Measurements from ENCODE around the gene DNAH9.

The DNAH9 gene

GRCh38 chr17:11720816-11721215 lies 122.5 kb downstream of the DNAH9 start:
- Mint-ChIP-seq H3K27ac (no peak overlapping the region), H3K27me3 (ENCODE audit: low read depth) (no peaks in the 10 kb centered on the region), H3K4me3 (no peak overlapping the region), H3K36me3 (ENCODE audit: low read depth) (no peaks in the 10 kb centered on the region), H3K9me3 (peaks cover 18% of the 10 kb centered on the region), H3K4me1 (ENCODE audit: low read depth) (no peaks in the 10 kb centered on the region)
- no peak for DNase-seq (ENCODE audit: low spot score)

- Mint-ChIP-seq H3K4me1 (ENCODE audit: low read depth) (no peaks in the 10 kb centered on the region), H3K9me3 (peaks cover 42% of the 10 kb centered on the region), H3K4me3 (no peak overlapping the region), H3K27ac (no peak overlapping the region), H3K27me3 (ENCODE audit: low read depth) (no peaks in the 10 kb centered on the region), H3K36me3 (ENCODE audit: low read depth) (no peaks in the 10 kb centered on the region)
- no peak for DNase-seq (ENCODE audit: low spot score)
Measured at GRCh38 chr17:11730747-11731146, 132.5 kb downstream of the DNAH9 start.

GRCh38 chr17:11736613-11737312 lies 138.5 kb downstream of the DNAH9 start:
- no peak for DNase-seq (ENCODE audit: low spot score)
- H3K4me1 Mint-ChIP-seq (ENCODE audit: low read depth) = no peaks in the 10 kb centered on the region
- no peak overlapping the region for H3K27ac Mint-ChIP-seq
- H3K9me3 Mint-ChIP-seq = peaks cover 23% of the 10 kb centered on the region
- no peak overlapping the region for H3K4me3 Mint-ChIP-seq
- H3K36me3 Mint-ChIP-seq (ENCODE audit: low read depth) = no peaks in the 10 kb centered on the region
- H3K27me3 Mint-ChIP-seq (ENCODE audit: low read depth) = no peaks in the 10 kb centered on the region

GRCh38 chr17:11737313-11737679 lies 139.0 kb downstream of the DNAH9 start:
- Mint-ChIP-seq H3K4me1 (ENCODE audit: low read depth) (no peaks in the 10 kb centered on the region), H3K9me3 (peaks cover 20% of the 10 kb centered on the region), H3K27me3 (ENCODE audit: low read depth) (no peaks in the 10 kb centered on the region), H3K4me3 (no peak overlapping the region), H3K36me3 (ENCODE audit: low read depth) (no peaks in the 10 kb centered on the region), H3K27ac (no peak overlapping the region)
- no peak for DNase-seq (ENCODE audit: low spot score)

GRCh38 chr17:11738151-11738550 lies 139.9 kb downstream of the DNAH9 start:
- Mint-ChIP-seq H3K4me1 (ENCODE audit: low read depth) (no peaks in the 10 kb centered on the region), H3K4me3 (no peak overlapping the region), H3K27ac (no peak overlapping the region), H3K36me3 (ENCODE audit: low read depth) (no peaks in the 10 kb centered on the region), H3K27me3 (ENCODE audit: low read depth) (no peaks in the 10 kb centered on the region), H3K9me3 (peaks cover 15% of the 10 kb centered on the region)
- DNase-seq (ENCODE audit: low spot score) = no peak

- no peaks in the 10 kb centered on the region for H3K27me3 Mint-ChIP-seq (ENCODE audit: low read depth)
- DNase-seq (ENCODE audit: low spot score) = no peak
- no peak overlapping the region for H3K4me3 Mint-ChIP-seq
- no peak overlapping the region for H3K27ac Mint-ChIP-seq
- no peaks in the 10 kb centered on the region for H3K4me1 Mint-ChIP-seq (ENCODE audit: low read depth)
- H3K9me3 Mint-ChIP-seq = peaks cover 19% of the 10 kb centered on the region
- H3K36me3 Mint-ChIP-seq (ENCODE audit: low read depth) = no peaks in the 10 kb centered on the region
Measured at GRCh38 chr17:11739351-11739750, 141.1 kb downstream of the DNAH9 start.

GRCh38 chr17:11739848-11740247 lies 141.6 kb downstream of the DNAH9 start:
- H3K27ac Mint-ChIP-seq = no peak overlapping the region
- no peaks in the 10 kb centered on the region for H3K4me1 Mint-ChIP-seq (ENCODE audit: low read depth)

GRCh38 chr17:11742886-11743285 lies 144.6 kb downstream of the DNAH9 start:
- no peaks in the 10 kb centered on the region for H3K27me3 Mint-ChIP-seq (ENCODE audit: low read depth)
- no peaks in the 10 kb centered on the region for H3K4me1 Mint-ChIP-seq (ENCODE audit: low read depth)
- DNase-seq (ENCODE audit: low spot score) = no peak
- H3K27ac Mint-ChIP-seq = no peak overlapping the region
- H3K9me3 Mint-ChIP-seq = peaks cover 38% of the 10 kb centered on the region
- H3K36me3 Mint-ChIP-seq (ENCODE audit: low read depth) = no peaks in the 10 kb centered on the region
- no peak overlapping the region for H3K4me3 Mint-ChIP-seq

More at GRCh38 chr17:11739848-11740247, 141.6 kb downstream of the DNAH9 start:
- Mint-ChIP-seq H3K36me3 (ENCODE audit: low read depth) (no peaks in the 10 kb centered on the region), H3K27me3 (ENCODE audit: low read depth) (no peaks in the 10 kb centered on the region), H3K4me3 (no peak overlapping the region), H3K9me3 (peaks cover 21% of the 10 kb centered on the region)
- no peak for DNase-seq (ENCODE audit: low spot score)

GRCh38 chr17:11744696-11745095 lies 146.4 kb downstream of the DNAH9 start:
- Mint-ChIP-seq H3K27ac (no peak overlapping the region), H3K27me3 (ENCODE audit: low read depth) (no peaks in the 10 kb centered on the region), H3K4me3 (no peak overlapping the region), H3K9me3 (peaks cover 42% of the 10 kb centered on the region), H3K4me1 (ENCODE audit: low read depth) (no peaks in the 10 kb centered on the region), H3K36me3 (ENCODE audit: low read depth) (no peaks in the 10 kb centered on the region)
- no peak for DNase-seq (ENCODE audit: low spot score)

GRCh38 chr17:11747441-11747840 lies 149.2 kb downstream of the DNAH9 start:
- Mint-ChIP-seq H3K4me1 (ENCODE audit: low read depth) (no peaks in the 10 kb centered on the region), H3K4me3 (no peak overlapping the region), H3K9me3 (peaks cover 43% of the 10 kb centered on the region), H3K36me3 (ENCODE audit: low read depth) (no peaks in the 10 kb centered on the region), H3K27ac (no peak overlapping the region), H3K27me3 (ENCODE audit: low read depth) (no peaks in the 10 kb centered on the region)
- no peak for DNase-seq (ENCODE audit: low spot score)

GRCh38 chr17:11757815-11758214 lies 159.5 kb downstream of the DNAH9 start:
- Mint-ChIP-seq H3K9me3 (peaks cover 23% of the 10 kb centered on the region), H3K4me3 (no peak overlapping the region), H3K27ac (no peak overlapping the region), H3K4me1 (ENCODE audit: low read depth) (no peaks in the 10 kb centered on the region), H3K36me3 (ENCODE audit: low read depth) (no peaks in the 10 kb centered on the region), H3K27me3 (ENCODE audit: low read depth) (no peaks in the 10 kb centered on the region)
- no peak for DNase-seq (ENCODE audit: low spot score)

- no peak for DNase-seq (ENCODE audit: low spot score)
- Mint-ChIP-seq H3K36me3 (ENCODE audit: low read depth) (no peaks in the 10 kb centered on the region), H3K9me3 (peaks cover 16% of the 10 kb centered on the region), H3K4me1 (ENCODE audit: low read depth) (no peaks in the 10 kb centered on the region), H3K27ac (no peak overlapping the region), H3K27me3 (ENCODE audit: low read depth) (no peaks in the 10 kb centered on the region), H3K4me3 (no peak overlapping the region)
Measured at GRCh38 chr17:11768106-11768505, 169.8 kb downstream of the DNAH9 start.

GRCh38 chr17:11768981-11769380 lies 170.7 kb downstream of the DNAH9 start:
- no peaks in the 10 kb centered on the region for H3K27me3 Mint-ChIP-seq (ENCODE audit: low read depth)

GRCh38 chr17:11772031-11772430 lies 173.8 kb downstream of the DNAH9 start:
- H3K27ac Mint-ChIP-seq = no peak overlapping the region
- no peaks in the 10 kb centered on the region for H3K4me1 Mint-ChIP-seq (ENCODE audit: low read depth)
- no peaks in the 10 kb centered on the region for H3K36me3 Mint-ChIP-seq (ENCODE audit: low read depth)
- peaks cover 16% of the 10 kb centered on the region for H3K9me3 Mint-ChIP-seq
- no peak for DNase-seq (ENCODE audit: low spot score)
- H3K27me3 Mint-ChIP-seq (ENCODE audit: low read depth) = no peaks in the 10 kb centered on the region
- no peak overlapping the region for H3K4me3 Mint-ChIP-seq

More at GRCh38 chr17:11768981-11769380, 170.7 kb downstream of the DNAH9 start:
- no peaks in the 10 kb centered on the region for H3K4me1 Mint-ChIP-seq (ENCODE audit: low read depth)
- H3K36me3 Mint-ChIP-seq (ENCODE audit: low read depth) = no peaks in the 10 kb centered on the region
- H3K9me3 Mint-ChIP-seq = peaks cover 16% of the 10 kb centered on the region
- H3K4me3 Mint-ChIP-seq = no peak overlapping the region
- H3K27ac Mint-ChIP-seq = no peak overlapping the region
- no peak for DNase-seq (ENCODE audit: low spot score)

GRCh38 chr17:11779892-11780291 lies 181.6 kb downstream of the DNAH9 start:
- Mint-ChIP-seq H3K9me3 (peaks cover 40% of the 10 kb centered on the region), H3K36me3 (ENCODE audit: low read depth) (no peaks in the 10 kb centered on the region), H3K4me1 (ENCODE audit: low read depth) (no peaks in the 10 kb centered on the region), H3K4me3 (no peak overlapping the region), H3K27me3 (ENCODE audit: low read depth) (no peaks in the 10 kb centered on the region), H3K27ac (no peak overlapping the region)
- DNase-seq (ENCODE audit: low spot score) = no peak
